GM19043 (cell line): ENCODE data around the gene STAP2.
"Not testable (repeated sequence)": the region's sequence is repeated elsewhere in the genome, so short reads cannot be mapped to it uniquely, and the experiment has no call there.

ENCODE experiments used
- ATAC-seq: cut with Tn5 transposase; IDR thresholded peaks from one replicate; pipeline ENCODE4 v1.9.1; 2021; ENCODE audit warnings: low read depth; ENCODE audit not compliant: unreplicated experiment

The STAP2 gene

GRCh38 chr19:4303819-4304537 is 34.6 kb downstream of the STAP2 start:
- ATAC-seq: no peak

- no peak for ATAC-seq
Measured at GRCh38 chr19:4302243-4302640, 36.4 kb downstream of the STAP2 start, which contains the start of gene TMIGD2. Gene TMIGD2 (minus strand): TSS chr19:4302389. CDS start chr19:4302385, 4 bp downstream.

- no peak for ATAC-seq
Measured at GRCh38 chr19:4301590-4302242, 36.9 kb downstream of the STAP2 start.

- no peak for ATAC-seq
Measured at GRCh38 chr19:4300589-4300988, 38.0 kb downstream of the STAP2 start.

GRCh38 chr19:4298810-4299550 is 39.6 kb downstream of the STAP2 start:
- ATAC-seq: no peak

GRCh38 chr19:4297901-4298809 is 40.5 kb downstream of the STAP2 start:
- no peak for ATAC-seq

- no peak for ATAC-seq
Measured at GRCh38 chr19:4295972-4296771, 42.5 kb downstream of the STAP2 start.

GRCh38 chr19:4294389-4294788 is 44.2 kb downstream of the STAP2 start:
- no peak for ATAC-seq

GRCh38 chr19:4292515-4292914 is 46.1 kb downstream of the STAP2 start:
- no peak for ATAC-seq

- ATAC-seq: no peak
Measured at GRCh38 chr19:4291184-4291732, 47.4 kb downstream of the STAP2 start.

GRCh38 chr19:4288091-4288777 is 50.4 kb downstream of the STAP2 start:
- no peak for ATAC-seq

GRCh38 chr19:4286141-4286540 is 52.5 kb downstream of the STAP2 start:
- not testable (repeated sequence) for ATAC-seq

GRCh38 chr19:4284974-4285373 is 53.7 kb downstream of the STAP2 start:
- no peak for ATAC-seq

- ATAC-seq: no peak
Measured at GRCh38 chr19:4284176-4284958, 54.3 kb downstream of the STAP2 start.

- ATAC-seq: no peak
Measured at GRCh38 chr19:4279530-4280422, 58.9 kb downstream of the STAP2 start.

GRCh38 chr19:4279267-4279529 is 59.4 kb downstream of the STAP2 start:
- no peak for ATAC-seq
